Neural crest cell (in vitro differentiated cells): ENCODE data around the gene VSX1. TPM values are rescaled to one million over a fixed set of nuclear protein-coding genes. Genes with fewer than 3 reads are reported as not detected.
A peak's percentile ranks its signal among the peaks of the same experiment; 100 is the strongest.

Source experiments
- DNase-seq: peaks from one replicate; pipeline ENCODE4 v3.0.0; 2021; ENCODE audit warnings: low read depth, mixed read lengths, low spot score
- H3K27ac Mint-ChIP-seq: one replicate; pipeline ENCODE4 v1.8.0; 2021; ENCODE audit warnings: mild to moderate bottlenecking, mixed read lengths; ENCODE audit not compliant: unreplicated experiment
- H3K27me3 Mint-ChIP-seq: 2 replicates; pipeline ENCODE4 v1.8.0; 2021; ENCODE audit warnings: low read depth, mild to moderate bottlenecking, mixed read lengths
- H3K36me3 Mint-ChIP-seq: 2 replicates; pipeline ENCODE4 v1.8.0; 2021; ENCODE audit warnings: low read depth, mild to moderate bottlenecking, mixed read lengths
- H3K4me1 Mint-ChIP-seq: 2 replicates; pipeline ENCODE4 v1.8.0; 2021; ENCODE audit warnings: mixed read lengths
- H3K4me3 Mint-ChIP-seq: one replicate; pipeline ENCODE4 v1.8.0; 2021; ENCODE audit warnings: mild to moderate bottlenecking, mixed read lengths
- H3K9me3 Mint-ChIP-seq: 2 replicates; pipeline ENCODE4 v1.8.0; 2021; ENCODE audit warnings: mixed read lengths
- CTCF ChIP-seq: fragments of 200-600 bp; sonication (generic); conservative IDR thresholded peaks from 2 replicates; pipeline ENCODE4 v1.5.0; 2021; ENCODE audit warnings: antibody characterized with exemption, mild to moderate bottlenecking
- total RNA-seq: library from RNA; stranded (reverse); gene quantifications from 2 replicates; pipeline ENCODE4 v1.2.1, GENCODE V29; 2021

The VSX1 gene
- total RNA-seq, 1 donor from 2014 or later, result 4.2 TPM

- H3K27ac Mint-ChIP-seq, result peak overlapping the region; percentile 71
- peaks cover 28% of the 10 kb centered on the region for H3K4me1 Mint-ChIP-seq
- no peak for TF ChIP-seq CTCF
- peak; percentile 31 for DNase-seq
- no peaks in the 10 kb centered on the region for H3K36me3 Mint-ChIP-seq
- no peaks in the 10 kb centered on the region for H3K9me3 Mint-ChIP-seq
- H3K4me3 Mint-ChIP-seq, result peak overlapping the region; percentile 78
- peaks cover 72% of the 10 kb centered on the region for H3K27me3 Mint-ChIP-seq
Observed at GRCh38 chr20:25057234-25058050, 24.5 kb downstream of the VSX1 start.

- H3K4me3 Mint-ChIP-seq, result peak overlapping the region; percentile 82
- no peaks in the 10 kb centered on the region for H3K36me3 Mint-ChIP-seq
- peak overlapping the region; percentile 71 for H3K27ac Mint-ChIP-seq
Observed at GRCh38 chr20:25056690-25057233, 25.2 kb downstream of the VSX1 start.

GRCh38 chr20:25055711-25056495, 26.0 kb downstream of the VSX1 start:
- Mint-ChIP-seq H3K36me3 (no peaks in the 10 kb centered on the region), H3K27me3 (peaks cover 65% of the 10 kb centered on the region), H3K4me1 (peaks cover 31% of the 10 kb centered on the region), H3K4me3 (peak overlapping the region; percentile 82), H3K27ac (no peak overlapping the region), H3K9me3 (no peaks in the 10 kb centered on the region)
- TF ChIP-seq CTCF, result no peak
- DNase-seq, result no peak

More at GRCh38 chr20:25056690-25057233, 25.2 kb downstream of the VSX1 start:
- peaks cover 31% of the 10 kb centered on the region for H3K4me1 Mint-ChIP-seq
- no peaks in the 10 kb centered on the region for H3K9me3 Mint-ChIP-seq
- DNase-seq, result no peak
- TF ChIP-seq CTCF, result no peak
- peaks cover 71% of the 10 kb centered on the region for H3K27me3 Mint-ChIP-seq

GRCh38 chr20:25054995-25055629, 26.8 kb downstream of the VSX1 start:
- H3K9me3 Mint-ChIP-seq, result no peaks in the 10 kb centered on the region
- no peak for DNase-seq
- peak overlapping the region; percentile 36 for H3K4me3 Mint-ChIP-seq
- peaks cover 33% of the 10 kb centered on the region for H3K4me1 Mint-ChIP-seq
- no peaks in the 10 kb centered on the region for H3K36me3 Mint-ChIP-seq
- H3K27me3 Mint-ChIP-seq, result peaks cover 58% of the 10 kb centered on the region
- no peak for TF ChIP-seq CTCF
- H3K27ac Mint-ChIP-seq, result no peak overlapping the region

- DNase-seq, result no peak
- Mint-ChIP-seq H3K4me3 (peak overlapping the region; percentile 27), H3K27ac (no peak overlapping the region), H3K4me1 (peaks cover 42% of the 10 kb centered on the region), H3K9me3 (no peaks in the 10 kb centered on the region), H3K27me3 (peaks cover 49% of the 10 kb centered on the region), H3K36me3 (no peaks in the 10 kb centered on the region)
- no peak for TF ChIP-seq CTCF
Observed at GRCh38 chr20:25054096-25054820, 27.7 kb downstream of the VSX1 start.
